Activated CD4-positive, alpha-beta T cell treated with anti-CD3 and anti-CD28 coated beads, Interleukin-10, Interleukin-2, amounts not matched to agents 100 ng/mL and 50 ng/mL, durations not matched to agents 16 hours and 8 hours (primary cell): ENCODE data around the gene LRRC28.
A peak's percentile ranks its signal among the peaks of the same experiment; 100 is the strongest.

Experiments used
- DNase-seq: peaks from one replicate; pipeline ENCODE4 v3.0.0-alpha.2; 2020

LRRC28 gene

DNA sequence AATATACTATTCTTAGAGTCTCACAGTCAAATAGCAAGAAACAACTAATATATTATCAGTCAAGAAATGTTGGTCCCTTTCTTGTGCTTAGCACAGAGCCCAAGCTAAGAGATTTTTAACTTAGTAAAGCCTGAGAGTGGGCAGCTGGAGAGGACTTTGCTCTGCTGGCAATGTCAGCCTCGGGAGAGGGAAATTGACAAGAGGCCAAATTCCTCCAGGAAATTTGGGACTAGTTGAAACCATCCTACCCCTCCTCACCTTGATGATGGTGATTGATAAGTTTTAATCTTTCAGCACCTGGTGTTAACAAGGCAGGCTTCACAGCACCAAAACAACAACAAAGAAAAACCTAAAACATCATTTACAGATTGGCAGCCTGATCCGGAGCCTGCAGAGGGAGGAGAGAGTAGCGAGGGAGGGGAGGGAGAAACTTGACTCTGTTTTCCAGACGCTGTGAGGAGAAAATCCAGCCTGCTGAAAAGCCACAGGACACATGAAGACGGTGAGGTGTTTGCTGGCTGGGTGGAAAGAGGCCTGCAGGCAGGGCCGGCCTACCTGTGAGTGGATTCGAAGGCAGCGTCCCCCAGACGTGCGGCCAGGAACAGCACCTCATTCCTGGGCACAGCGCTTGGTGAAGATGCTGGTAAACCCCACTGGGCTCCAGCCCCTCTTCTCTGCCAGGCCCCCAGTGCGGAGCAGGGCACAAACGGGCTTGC, 150.9 kb downstream of the LRRC28 start:
- DNase-seq: no peak

DNA sequence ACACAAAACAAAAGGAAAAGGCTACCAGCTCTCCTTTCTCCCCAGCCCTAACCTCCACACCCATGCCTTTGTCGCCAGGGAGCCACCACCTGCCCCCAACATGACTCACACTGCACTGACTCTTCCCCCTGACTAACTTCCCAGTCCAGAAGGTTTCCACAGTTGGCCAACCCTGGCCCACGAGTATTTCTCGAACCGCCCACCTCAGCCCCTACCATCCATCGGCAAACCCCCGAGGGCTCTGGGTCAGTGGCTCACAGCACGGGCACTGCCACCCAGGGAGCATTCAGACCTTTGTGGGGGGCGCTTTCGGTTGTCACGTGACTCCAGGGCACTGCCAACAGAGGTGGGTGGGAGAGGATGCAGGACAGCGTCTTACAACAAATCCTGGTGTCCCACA, 152.3 kb downstream of the LRRC28 start:
- no peak for DNase-seq

DNA sequence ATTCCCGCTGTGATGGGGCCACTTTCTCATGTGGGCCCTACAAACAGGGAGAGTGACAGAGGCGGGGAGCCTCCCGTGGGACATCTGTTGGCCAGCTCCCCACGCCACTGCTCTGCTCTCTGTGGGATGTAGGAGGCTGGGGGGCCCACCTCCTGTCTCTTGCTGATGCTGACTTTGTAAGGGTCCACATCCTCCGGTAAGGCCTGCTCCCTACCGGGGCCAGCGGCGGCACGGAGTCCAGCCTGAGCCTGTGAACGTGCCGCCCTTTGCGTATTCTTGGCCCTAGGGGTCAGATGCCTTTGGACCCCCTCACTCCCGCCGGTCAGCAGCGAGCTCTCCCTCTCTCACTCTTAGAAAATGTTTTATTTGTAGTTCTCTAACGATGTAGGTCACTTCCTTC, 153.2 kb downstream of the LRRC28 start:
- no peak for DNase-seq

DNA sequence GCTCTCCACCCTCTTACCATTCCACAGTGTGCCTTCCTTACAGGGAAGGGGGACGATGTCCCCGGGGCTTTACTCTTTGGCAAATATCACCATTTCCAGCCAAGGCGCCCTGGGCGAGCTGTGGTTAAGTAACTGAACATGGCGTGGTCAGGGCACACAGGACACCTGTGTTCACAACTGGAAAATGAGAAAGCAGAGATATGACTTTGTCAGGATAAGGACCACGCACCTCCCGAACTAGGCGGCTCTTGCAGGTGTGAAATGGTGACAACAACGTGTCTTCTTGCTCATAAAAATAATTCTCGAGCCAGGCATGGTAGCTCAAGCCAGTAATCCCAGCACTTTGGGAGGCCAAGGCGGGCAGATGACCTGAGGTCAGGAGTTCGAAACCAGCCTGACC, 154.8 kb downstream of the LRRC28 start:
- no peak for DNase-seq

DNA sequence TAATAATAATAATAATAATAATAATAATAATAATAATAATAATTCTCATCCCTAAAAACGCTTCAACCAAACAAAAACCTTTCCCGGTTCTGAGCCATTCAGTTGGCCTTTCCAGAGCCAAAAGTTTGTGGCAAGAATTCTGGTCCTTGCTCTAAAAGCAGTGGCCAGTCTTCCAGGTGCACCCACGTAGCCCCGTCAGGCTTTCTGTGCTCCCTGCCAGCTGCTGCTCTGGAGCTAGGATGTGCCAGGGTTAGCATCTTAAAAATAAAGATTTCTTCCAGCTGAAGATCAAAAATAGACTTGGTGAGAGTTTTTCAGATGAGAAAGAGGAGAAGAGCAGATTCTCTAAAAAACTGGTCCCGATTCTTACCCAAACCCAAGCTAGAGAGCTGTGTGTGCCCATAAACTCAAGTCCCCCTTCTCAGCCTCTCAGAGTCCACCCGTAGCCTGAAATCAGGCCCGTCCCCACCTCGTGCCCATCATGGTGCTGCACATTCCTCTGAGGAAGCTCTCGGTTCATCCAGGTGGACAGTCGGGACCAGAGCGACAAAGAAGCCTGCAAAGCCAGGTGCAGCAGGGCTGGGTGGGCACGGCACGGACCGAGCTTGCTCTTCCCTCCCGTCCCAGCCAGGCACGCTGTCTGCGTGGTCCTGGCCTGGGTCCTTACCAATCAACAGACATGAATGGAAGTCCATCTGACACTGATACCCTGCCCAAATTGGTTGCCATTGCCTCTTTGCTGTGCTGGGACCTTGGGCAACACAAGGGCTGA, 155.6 kb downstream of the LRRC28 start:
- no peak for DNase-seq

DNA sequence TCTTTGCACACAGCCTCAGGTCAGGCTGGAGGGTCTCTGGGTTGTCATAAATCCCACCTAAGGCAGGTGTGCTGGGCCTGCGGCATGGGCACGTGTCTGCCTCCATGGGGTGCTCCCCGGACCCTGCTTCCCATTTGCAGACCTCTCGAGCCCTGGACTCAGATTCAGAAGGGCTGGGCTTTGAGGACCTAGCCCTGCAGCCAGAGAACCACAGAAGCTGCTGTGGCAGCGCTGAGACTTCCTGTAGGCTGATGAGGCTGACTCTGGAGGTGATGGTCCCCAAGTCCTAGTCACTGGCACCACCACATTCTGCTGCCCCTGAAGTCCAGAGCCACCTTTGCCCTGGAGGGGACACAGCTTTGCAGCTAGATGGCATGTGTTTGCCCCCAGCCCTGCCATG, 156.4 kb downstream of the LRRC28 start:
- no peak for DNase-seq

DNA sequence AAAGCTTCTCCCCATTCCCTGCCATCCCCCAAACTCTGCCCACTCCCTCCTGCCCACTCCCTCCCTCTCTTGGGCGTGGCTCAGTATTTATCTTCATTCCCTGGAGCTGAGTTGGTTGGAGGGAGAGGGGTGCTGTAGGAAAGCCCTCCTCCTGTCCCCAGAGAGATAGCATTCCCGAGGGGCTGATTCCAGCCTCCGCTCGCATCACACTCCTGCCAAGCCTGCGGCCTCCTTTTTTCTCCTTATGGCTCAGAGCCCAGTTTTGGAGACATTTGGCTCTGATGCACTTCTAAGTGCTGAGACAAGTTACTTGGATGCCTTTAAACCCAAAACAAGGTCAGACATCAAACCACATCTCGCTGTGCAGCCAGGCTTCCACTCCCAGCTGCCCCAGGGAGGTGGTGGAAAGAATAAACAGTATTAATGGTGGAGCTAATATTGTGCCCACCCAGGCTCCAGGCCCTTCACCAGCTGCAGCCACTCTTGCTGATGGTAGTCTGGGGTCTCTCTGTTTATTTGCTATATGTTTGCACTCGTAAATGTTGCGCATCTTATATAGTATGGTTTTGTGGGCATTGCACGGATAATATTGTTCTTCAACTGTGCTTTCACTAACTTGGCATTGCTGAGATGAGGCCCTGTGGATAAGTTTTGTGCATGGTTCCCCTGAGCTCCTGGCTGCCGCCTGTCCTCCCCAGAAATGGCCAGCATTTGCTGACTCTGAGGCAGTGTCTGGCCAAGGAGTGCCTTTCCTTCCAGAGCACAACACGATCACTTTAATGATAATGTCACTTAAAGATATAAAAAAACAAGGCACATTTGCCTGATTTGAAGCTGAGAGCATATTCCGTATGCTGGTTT, 157.2 kb downstream of the LRRC28 start:
- DNase-seq: no peak

DNA sequence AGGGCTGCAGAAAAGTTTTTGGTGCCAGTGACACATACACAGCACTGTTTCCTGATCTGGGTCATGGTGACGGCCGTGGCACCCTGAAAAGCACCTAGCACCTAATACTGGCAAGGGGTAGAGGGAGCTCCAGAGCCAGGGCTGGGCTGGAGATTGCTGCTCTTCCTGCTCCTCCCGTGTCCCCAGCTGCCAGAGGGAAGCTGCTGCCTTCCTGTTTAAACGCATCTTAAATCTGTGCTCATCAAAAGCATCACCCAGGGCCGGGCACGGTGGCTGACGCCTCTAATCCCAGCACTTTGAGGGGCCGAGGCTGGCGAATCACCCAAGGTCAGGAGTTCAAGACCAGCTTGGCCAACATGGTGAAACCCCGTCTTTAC, 157.8 kb downstream of the LRRC28 start:
- peak; percentile 28 for DNase-seq

DNA sequence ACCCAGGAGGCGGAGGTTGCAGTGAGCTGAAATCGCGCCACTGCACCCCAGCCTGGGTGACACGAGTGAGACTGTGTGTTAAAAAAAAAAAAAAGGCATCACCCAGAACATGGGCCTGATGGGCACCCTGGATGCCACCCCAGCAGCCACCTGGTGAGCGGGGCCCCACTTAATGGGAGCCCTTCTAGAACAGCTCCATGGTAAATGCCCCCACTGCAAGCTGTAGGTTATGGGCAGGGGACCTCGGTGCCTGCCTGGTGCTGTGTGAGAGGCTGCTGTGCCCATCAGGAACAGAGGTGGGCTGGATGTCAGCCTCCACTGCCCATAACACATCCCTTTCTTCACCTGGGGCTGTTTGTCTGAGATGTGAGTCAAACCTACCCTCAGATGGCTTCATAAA, 158.3 kb downstream of the LRRC28 start:
- no peak for DNase-seq

DNA sequence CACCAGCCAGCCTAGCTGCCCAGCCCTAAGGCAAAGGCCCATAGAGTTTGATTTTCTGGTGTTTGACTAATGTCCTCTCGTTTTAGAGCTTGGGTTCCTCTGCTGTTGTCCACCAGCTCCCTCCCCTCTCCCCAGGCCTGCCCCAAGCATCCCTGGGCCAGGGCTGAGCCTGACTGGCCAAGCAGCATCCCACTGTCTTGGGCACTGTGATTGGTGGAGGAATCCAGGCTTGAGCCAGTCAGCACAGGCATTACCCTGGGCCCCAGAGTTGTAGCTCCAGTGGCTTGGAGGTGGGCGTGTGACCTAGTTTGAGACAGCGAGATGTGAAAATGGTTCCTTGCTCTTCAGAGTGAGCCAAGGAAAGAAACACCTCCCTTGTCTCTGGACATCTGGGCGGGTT, 159.2 kb downstream of the LRRC28 start:
- no peak for DNase-seq

DNA sequence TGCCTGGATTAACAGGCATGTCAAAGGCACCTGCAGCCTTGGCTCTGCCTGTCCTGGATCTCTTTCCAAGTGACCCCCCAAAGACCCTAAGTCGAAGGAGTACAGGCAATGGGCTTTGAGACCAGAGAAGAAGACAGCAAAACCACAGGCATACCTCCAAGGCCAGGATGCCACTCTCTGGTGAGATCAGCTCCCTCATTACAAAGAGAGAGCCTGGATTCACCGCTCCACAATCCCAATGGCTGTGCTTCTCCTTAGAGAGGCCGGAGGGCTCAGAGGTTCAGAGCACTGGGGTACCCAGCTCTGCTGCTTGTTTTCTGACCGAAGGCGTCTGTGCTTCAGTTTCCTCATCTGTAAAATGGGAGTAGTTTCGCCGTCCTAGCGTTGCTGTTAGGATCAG, 160.0 kb downstream of the LRRC28 start:
- DNase-seq: no peak

DNA sequence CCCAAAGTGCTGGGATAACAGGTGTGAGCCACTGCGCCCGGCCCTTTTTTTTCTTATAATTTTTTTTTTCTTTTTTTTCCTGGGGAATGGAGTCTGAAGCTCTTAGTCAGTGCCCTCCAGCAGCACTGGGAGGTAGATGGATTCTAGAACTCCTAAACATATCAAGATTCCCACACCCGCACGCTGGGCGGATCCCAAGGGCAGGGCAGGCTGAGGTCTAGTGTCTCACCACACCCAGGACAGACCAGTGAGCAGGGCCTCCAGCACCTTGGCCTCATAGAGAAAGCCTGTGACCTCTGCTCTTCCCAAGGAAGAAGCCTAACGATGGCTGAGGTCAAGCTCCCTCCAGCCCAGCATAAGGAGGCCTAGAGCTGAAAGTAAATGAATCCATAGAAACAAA, 160.8 kb downstream of the LRRC28 start:
- no peak for DNase-seq

DNA sequence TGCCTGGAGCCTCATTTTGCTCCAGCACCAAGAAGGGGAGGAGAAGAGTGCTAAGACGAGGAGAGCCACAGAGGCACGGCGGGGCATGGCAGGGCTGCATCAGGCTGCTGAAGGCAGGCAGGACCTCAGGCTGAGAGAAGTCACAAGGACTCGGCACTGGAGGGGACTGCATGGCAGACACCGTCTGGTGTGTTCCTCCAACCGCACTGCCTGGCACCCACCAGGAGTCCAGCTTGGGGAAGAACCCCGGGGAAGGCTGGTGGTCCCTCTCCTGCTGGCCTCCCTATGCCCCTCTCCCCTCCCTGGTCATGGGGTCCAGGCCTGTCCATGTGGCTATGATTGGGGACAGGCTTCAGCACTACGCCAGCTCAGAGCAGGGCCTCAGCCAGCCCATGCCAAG, 161.3 kb downstream of the LRRC28 start:
- no peak for DNase-seq

DNA sequence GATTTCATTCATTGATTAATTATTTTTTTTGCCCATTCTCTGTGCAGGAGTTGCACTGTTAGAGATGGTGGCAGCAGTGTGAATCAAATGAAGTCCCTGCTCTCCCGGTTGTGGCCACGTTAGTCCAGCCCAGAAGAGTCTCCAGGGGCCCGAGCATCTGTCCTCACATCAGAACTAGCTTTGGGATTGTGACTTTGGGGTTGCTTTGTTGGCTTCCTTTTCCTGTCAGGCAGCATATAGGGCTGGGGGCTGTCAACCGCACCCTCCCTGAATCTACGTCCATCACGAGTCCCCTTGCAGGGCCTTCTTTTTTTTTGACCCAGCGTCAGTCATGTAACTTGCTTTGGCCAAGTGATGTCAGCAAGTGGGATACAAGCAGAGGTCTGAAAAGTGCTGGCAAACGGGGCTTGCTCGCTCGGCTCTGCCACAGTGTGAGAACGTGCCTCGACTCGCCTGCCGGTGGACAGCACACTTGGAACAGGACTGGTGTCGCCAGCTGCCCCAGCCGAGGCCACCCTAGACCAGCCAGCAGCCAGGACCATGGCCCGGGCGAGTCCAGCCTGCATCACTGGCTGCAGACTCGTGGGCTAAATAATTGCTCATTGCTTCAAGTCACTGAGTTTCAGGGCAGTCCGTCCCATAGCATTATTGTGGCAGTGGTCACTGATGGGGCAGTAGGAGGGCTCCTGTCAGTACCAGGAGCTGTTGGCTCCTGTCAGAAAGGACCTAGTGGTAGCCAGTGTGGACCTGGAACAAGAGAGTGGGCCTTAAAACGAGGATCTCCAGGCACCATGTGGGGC, 162.9 kb downstream of the LRRC28 start:
- no peak for DNase-seq

DNA sequence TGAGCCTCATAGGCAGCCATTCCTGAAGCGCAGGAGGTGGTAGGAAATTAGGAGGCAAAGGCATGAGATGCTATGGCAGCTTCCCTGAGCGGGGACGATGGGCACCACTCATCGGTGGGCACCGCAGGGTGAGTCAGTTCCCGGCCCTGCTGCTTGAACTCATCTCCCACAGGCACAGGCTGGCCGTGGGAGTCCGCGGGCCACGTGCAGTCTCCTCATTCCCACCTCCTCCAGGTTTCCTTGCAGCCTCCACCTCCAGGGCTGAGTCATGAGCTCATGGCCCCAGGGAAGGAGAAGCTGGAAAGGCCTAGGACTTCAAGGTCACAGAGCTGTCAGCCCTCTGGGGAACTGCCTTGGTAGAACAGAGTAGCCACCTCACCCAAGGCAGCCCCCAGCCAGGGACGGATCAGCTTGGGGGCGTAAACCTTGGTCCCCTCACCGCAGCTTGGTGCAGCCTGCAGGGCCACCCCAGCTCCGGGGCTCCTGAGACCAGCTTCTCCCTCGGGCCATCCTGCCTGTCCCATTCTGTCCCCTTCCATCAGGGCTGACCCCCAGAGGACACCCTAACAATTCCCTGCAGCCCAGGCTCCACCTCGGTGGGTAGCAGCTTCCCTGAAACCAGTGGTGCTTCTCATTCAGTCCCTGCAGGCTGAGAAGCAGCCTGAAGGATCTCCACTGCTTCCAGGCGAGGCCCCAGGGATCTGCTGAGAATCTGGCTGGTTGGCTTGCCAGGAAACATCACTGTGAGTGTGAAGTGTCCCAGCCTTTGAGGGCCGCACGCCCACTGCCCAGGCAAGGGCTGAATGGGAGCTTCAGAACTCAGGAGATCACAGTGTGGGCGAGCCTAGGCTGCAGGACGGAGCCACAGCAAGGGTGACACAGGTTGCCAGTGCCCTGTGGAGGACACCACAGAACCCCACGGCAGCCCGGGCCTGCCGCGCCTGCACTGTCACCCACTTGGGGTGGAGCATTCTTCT, 163.8 kb downstream of the LRRC28 start:
- no peak for DNase-seq

DNA sequence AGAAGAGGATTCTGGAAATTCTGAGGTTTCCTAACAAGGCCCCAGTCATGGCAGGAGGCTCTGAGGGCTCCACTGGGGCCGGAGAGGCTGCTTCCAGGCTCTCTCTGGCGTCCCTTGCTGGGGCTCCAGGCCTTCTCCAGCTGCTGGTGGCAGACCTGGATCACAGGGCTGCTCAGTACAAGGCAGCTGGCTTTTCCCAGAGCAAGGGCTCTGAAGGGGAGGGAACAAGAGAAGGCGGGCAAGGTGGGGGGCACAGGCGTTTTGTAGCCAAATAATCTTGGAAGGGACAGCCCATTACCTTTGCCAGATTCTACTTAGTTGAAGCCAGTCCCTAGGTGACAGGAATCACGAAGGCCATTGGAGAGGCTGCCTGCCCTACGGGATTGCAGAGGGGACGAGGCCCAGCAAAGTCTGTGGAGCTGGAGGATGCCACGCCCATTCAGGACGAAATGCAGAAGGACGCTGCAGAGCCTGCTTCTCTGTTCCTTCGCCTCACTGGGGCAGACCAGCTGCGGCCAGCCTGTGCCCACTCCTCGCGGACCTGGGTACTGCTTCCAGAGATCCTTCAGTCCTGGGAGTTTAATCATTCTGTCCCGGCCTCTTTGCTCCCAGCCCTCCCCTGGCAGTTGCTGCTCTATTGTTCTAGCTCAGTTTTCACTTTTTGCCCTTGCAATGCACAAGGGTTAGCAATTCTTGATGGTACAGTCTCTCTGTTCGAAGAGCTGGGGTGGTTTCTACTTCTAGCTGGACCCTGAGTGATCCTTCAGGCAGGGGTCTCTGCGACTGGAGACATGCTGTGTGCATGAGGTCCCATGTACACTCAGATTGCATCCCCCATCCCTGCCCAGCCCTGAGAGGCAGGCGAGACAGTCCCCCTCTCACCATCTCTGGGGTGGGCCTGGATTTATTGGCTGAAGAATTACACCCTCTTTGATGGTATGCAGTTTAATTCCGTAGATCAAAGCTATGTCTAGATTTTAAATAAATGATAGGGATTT, 165.2 kb downstream of the LRRC28 start:
- DNase-seq: no peak

DNA sequence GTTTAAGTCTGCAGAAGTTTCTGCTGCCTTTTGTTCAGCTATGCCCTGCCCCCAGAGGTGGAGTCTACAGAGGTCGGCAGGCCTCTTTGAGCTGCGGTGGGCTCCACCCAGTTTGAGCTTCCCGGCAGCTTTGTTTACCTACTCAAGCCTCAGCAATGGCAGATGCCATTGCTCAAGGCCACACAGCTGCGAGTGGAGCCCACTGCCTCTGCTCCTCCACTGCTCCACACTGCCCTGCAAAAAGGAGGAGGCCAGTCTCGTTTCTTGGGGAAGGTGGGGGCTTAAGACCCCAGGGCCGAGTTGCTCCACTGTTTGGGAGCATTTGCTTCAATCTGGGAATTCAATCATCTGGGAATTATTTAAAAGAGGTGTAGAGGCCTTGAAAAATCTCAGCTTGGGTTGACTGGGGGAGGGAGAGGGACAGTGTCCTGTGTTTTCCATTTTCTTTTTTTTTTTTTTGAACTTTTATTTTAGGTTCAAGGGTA, 169.9 kb downstream of the LRRC28 start:
- DNase-seq: no peak

DNA sequence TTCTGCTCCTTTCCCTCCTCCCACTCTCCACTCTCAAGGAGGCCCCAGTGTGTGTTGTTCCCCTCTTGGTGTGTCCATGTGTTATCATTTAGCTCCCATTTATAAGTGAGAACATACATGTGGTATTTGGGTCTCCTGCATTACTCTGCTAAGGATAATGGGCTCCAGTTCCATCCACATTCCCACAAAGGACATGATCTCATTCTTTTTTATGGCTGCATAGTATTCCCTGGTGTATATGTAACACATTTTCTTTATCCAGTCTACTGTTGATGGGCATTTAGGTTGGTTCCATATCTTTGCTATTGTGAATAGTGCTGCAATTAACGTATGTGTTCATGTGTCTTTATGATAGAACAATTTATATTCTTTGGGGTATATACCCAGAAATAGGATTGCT, 170.5 kb downstream of the LRRC28 start:
- DNase-seq: no peak

DNA sequence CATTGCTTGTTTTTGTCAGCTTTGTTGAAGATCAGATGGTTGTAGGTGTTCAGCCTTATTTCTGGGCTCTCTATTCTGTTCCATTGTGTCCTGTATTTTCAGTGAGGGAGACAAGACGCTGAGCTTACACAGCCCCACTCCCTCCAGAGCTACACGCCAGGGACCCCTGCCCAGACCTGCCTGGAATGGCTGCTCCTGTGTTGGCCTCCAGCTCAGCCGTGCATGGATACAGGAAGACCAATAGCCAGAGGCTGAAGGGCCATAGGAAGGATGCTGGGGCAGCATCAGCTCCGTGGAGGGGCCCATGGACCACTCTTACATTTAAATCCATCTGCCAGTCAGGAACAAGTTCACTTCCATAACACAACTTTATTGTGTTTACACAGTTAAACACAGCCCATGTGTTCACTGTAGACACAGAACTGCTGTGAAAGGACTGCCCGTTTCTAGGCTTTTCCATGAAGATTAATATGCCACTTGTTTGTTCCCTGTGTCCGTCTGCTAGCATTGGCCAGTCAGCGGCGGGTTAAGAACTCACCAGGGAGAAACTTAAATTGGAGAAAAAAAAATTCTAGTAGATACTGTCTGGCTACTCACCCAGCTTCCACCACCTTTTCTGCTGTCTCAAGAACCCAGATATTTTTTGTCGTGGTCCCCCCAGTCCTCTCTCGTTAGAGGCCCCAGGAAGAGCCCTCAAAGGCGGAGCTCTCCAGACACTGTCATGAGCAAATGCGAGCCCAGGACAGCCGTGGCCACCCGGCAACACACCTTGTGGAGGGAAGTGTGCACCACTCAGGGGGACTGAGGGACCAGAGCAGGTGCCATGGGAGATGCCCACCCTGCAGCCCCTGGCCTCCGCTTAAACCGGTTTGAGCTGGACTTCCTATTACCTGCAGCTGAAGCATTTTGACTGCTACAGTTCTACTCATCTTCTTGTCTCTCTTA, 172.2 kb downstream of the LRRC28 start:
- no peak for DNase-seq
